Neural progenitor cell (in vitro differentiated cells): Measurements from ENCODE around the gene SPATC1L. TPM values are rescaled to one million over a fixed set of nuclear protein-coding genes. Genes with fewer than 3 reads are reported as not detected.

Experiments used
- DNase-seq: peaks from one replicate; pipeline ENCODE4 v3.0.0-alpha.2; 2016; ENCODE audit warnings: low spot score
- H2AFZ ChIP-seq: fragments of 200-600 bp; sonication (generic); replicated peaks from 2 replicates; pipeline ENCODE4 v1.6.1; 2016; ENCODE audit warnings: antibody characterized with exemption
- H3F3A ChIP-seq: fragments of 200-600 bp; sonication (generic); 2 replicates; pipeline ENCODE4 v1.6.1; 2016; ENCODE audit warnings: antibody characterized with exemption, low read depth
- H3K27ac ChIP-seq: fragments of 200-600 bp; sonication (generic); 2 replicates; pipeline ENCODE4 v1.5.1; 2016; ENCODE audit warnings: mild to moderate bottlenecking
- H3K27me3 ChIP-seq: fragments of 200-600 bp; sonication (generic); 2 replicates; pipeline ENCODE4 v1.6.1; 2016; ENCODE audit warnings: mild to moderate bottlenecking, moderate library complexity
- H3K36me3 ChIP-seq: fragments of 200-600 bp; sonication (generic); 2 replicates; pipeline ENCODE4 v1.5.1; 2016
- H3K4me1 ChIP-seq: fragments of 200-600 bp; sonication (generic); 2 replicates; pipeline ENCODE4 v1.6.1; 2016; ENCODE audit warnings: mixed run types
- H3K4me2 ChIP-seq: fragments of 200-600 bp; sonication (generic); 2 replicates; pipeline ENCODE4 v1.6.1; 2016
- H3K4me3 ChIP-seq: fragments of 200-600 bp; sonication (generic); 2 replicates; pipeline ENCODE4 v1.5.1; 2016
- H3K79me2 ChIP-seq: fragments of 200-600 bp; sonication (generic); 2 replicates; pipeline ENCODE4 v1.6.1; 2016; ENCODE audit warnings: low read depth
- H3K9ac ChIP-seq: fragments of 200-600 bp; sonication (generic); 2 replicates; pipeline ENCODE4 v1.6.1; 2016
- H3K9me3 ChIP-seq: fragments of 200-600 bp; sonication (generic); 2 replicates; pipeline ENCODE4 v1.5.1; 2016; ENCODE audit warnings: low read depth
- H4K20me1 ChIP-seq: fragments of 200-600 bp; sonication (generic); 2 replicates; pipeline ENCODE4 v1.6.1; 2016; ENCODE audit warnings: low read depth
- H3K27ac Mint-ChIP-seq: 3 replicates; pipeline ENCODE4 v1.8.0; 2021; ENCODE audit warnings: mixed read lengths
- H3K27me3 Mint-ChIP-seq: 2 replicates; pipeline ENCODE4 v1.8.0; 2022; ENCODE audit warnings: low read depth, mild to moderate bottlenecking, inconsistent platforms, moderate library complexity, mixed read lengths; ENCODE audit not compliant: insufficient read depth
- H3K36me3 Mint-ChIP-seq: 3 replicates; pipeline ENCODE4 v1.8.0; 2021; ENCODE audit warnings: mixed read lengths
- H3K4me1 Mint-ChIP-seq: 3 replicates; pipeline ENCODE4 v1.8.0; 2021; ENCODE audit warnings: mixed read lengths
- H3K4me3 Mint-ChIP-seq: 3 replicates; pipeline ENCODE4 v1.8.0; 2021; ENCODE audit warnings: mild to moderate bottlenecking, moderate library complexity, mixed read lengths
- H3K9me3 Mint-ChIP-seq: 3 replicates; pipeline ENCODE4 v1.8.0; 2020; ENCODE audit warnings: mixed read lengths
- CTCF ChIP-seq: fragments of 200-600 bp; sonication (generic); IDR thresholded peaks from 2 replicates; pipeline ENCODE4 v1.5.1; 2017; ENCODE audit warnings: antibody characterized with exemption, mild to moderate bottlenecking
- EZH2 ChIP-seq: fragments of 200-600 bp; sonication (generic); IDR thresholded peaks from 2 replicates; pipeline ENCODE4 v1.6.1; 2017; ENCODE audit warnings: antibody characterized with exemption, mild to moderate bottlenecking, moderate library complexity
- EZH2phosphoT487 ChIP-seq: fragments of 200-600 bp; sonication (generic); IDR thresholded peaks from 2 replicates; pipeline ENCODE4 v1.6.1; 2017; ENCODE audit warnings: antibody characterized with exemption
- total RNA-seq: library from RNA; depleted of rRNA; stranded (reverse); fragments of >200 nt; gene quantifications from 2 replicates; pipeline ENCODE4 v1.2.3, GENCODE V29; 2015; ENCODE audit warnings: low replicate concordance

SPATC1L gene
- total RNA-seq, 1 donor from 2014 or later, result 5.1 TPM

- Histone ChIP-seq H4K20me1 (no peaks in the 10 kb centered on the region), H3K27ac (no peak overlapping the region), H3K4me3 (no peak overlapping the region), H3K9me3 (no peaks in the 10 kb centered on the region), H3K4me2 (no peak overlapping the region), H3F3A (no peaks in the 10 kb centered on the region), H3K9ac (no peak overlapping the region), H3K4me1 (peaks cover 9% of the 10 kb centered on the region), H3K27me3 (no peaks in the 10 kb centered on the region), H2AFZ (no peak overlapping the region), H3K79me2 (no peaks in the 10 kb centered on the region), H3K36me3 (no peaks in the 10 kb centered on the region)
- no peak for DNase-seq
- TF ChIP-seq EZH2, result no peak
- TF ChIP-seq EZH2phosphoT487, result no peak
- TF ChIP-seq CTCF, result no peak
- Mint-ChIP-seq H3K4me3 (no peak overlapping the region), H3K4me1 (peaks cover 5% of the 10 kb centered on the region), H3K27ac (no peak overlapping the region), H3K27me3 (peaks cover 3% of the 10 kb centered on the region), H3K36me3 (no peaks in the 10 kb centered on the region), H3K9me3 (no peaks in the 10 kb centered on the region)
Measured at GRCh38 chr21:46125846-46126301, 58.4 kb downstream of the SPATC1L start.

DNA sequence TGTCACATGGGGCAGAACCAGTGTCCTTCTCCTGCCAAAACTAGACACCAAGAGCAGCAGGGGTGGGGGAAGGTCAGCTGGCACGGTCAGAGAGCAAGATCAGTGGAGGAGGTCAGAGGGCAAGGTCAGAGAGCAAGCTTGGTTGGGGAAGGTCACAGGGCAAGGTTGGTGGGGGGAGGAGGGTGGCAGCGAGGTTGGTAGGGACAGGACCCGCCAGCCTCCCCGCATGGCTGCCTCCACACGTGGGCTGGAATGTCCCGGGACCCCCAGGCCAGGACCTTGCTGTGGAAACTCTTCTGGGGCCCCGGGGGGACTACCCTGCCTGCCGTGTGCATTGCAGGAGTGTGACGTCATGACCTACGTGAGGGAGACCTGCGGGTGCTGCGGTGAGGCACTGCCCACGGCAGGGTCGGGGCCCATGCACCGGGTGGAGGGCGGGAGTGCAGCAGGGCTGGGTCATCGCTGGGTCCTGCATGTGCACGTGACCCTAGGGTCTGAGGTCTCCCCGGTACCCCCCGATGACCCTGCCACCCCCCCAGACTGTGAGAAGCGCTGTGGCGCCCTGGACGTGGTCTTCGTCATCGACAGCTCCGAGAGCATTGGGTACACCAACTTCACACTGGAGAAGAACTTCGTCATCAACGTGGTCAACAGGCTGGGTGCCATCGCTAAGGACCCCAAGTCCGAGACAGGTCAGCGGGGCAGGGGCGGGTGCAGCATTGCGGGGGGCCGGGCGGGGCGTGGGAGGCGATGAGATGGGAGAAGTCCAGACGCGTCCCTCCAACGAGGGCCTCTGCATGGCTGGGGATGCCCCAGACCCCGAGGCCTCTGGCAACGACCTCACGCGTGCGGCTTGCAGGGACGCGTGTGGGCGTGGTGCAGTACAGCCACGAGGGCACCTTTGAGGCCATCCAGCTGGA is 59.1 kb downstream of the SPATC1L start:
- Mint-ChIP-seq H3K9me3 (no peaks in the 10 kb centered on the region), H3K27me3 (peaks cover 3% of the 10 kb centered on the region), H3K27ac (no peak overlapping the region), H3K4me1 (peaks cover 5% of the 10 kb centered on the region), H3K4me3 (no peak overlapping the region), H3K36me3 (no peaks in the 10 kb centered on the region)
- Histone ChIP-seq H3K4me3 (no peak overlapping the region), H3K4me1 (peaks cover 9% of the 10 kb centered on the region), H4K20me1 (no peaks in the 10 kb centered on the region), H3K36me3 (no peaks in the 10 kb centered on the region), H2AFZ (no peak overlapping the region), H3K79me2 (no peaks in the 10 kb centered on the region), H3K9ac (no peak overlapping the region), H3K27ac (no peak overlapping the region), H3K4me2 (no peak overlapping the region), H3K9me3 (no peaks in the 10 kb centered on the region), H3F3A (no peaks in the 10 kb centered on the region), H3K27me3 (no peaks in the 10 kb centered on the region)
- no peak for DNase-seq
- TF ChIP-seq EZH2phosphoT487 (no peak), EZH2 (no peak), CTCF (no peak)

DNA sequence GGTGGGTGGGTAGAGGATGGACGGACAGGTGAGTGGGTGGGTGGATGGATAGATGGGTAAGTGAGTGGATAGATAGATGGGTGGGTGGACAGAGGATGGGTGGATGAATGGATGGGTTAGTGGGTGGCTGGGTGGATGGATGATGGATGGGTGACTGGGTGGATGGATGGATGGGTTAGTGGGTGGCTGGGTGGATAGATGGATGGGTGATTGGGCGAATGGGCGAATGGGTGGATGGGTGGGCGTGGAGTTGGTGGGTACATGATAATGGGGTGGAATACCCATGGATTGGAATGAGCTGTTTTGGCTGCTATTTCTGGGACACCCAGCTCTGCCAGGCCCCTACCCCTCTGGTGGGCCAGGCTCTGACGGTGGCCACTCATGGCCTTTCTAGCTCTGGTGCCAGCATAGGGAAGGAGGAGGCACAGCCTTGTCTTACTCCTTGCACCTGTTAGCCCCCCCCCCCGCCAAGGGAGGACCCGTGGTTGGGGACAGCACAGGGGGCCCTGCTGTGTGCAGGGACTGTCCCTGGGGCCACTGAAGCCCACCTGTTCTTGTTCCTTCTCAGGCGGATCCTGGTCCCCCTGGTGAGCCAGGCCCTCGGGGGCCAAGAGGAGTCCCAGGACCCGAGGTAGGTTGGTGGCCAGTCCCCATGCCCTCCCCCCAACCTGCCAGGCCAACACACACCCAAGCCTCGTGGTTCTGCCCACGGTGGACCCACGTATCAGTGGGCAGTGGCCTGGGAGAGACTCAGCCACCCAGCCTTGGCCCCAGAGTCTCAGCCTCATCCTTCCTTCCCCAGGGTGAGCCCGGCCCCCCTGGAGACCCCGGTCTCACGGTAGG is 60.0 kb downstream of the SPATC1L start:
- Mint-ChIP-seq H3K9me3 (no peaks in the 10 kb centered on the region), H3K4me1 (peaks cover 5% of the 10 kb centered on the region), H3K4me3 (no peak overlapping the region), H3K36me3 (no peaks in the 10 kb centered on the region), H3K27me3 (peaks cover 3% of the 10 kb centered on the region), H3K27ac (no peak overlapping the region)
- Histone ChIP-seq H3F3A (no peaks in the 10 kb centered on the region), H3K27me3 (no peaks in the 10 kb centered on the region), H3K9ac (no peak overlapping the region), H3K79me2 (no peaks in the 10 kb centered on the region), H2AFZ (no peak overlapping the region), H4K20me1 (no peaks in the 10 kb centered on the region), H3K4me2 (no peak overlapping the region), H3K4me1 (peaks cover 9% of the 10 kb centered on the region), H3K36me3 (no peaks in the 10 kb centered on the region), H3K9me3 (no peaks in the 10 kb centered on the region), H3K27ac (no peak overlapping the region), H3K4me3 (no peak overlapping the region)
- TF ChIP-seq EZH2phosphoT487 (no peak), CTCF (no peak), EZH2 (no peak)
- DNase-seq, result no peak
